Activated T-cell treated with anti-CD3 and anti-CD28 coated beads, Interleukin-2, amount 50 U/mL, for 4 hours (primary cell): Measurements from ENCODE around the gene PMEPA1. TPM values are rescaled to one million over a fixed set of nuclear protein-coding genes. Genes with fewer than 3 reads are reported as not detected.

ENCODE experiments used
- ATAC-seq, 2 donors: fragments of 200-7000 bp; cut with Tn5 transposase; one replicate each; pipeline ENCODE4 v1.10.0; 2021
- DNase-seq: peaks from one replicate; pipeline ENCODE4 v3.0.0-alpha.2; 2020
- H3K27me3 Mint-ChIP-seq: one replicate; pipeline ENCODE4 v1.8.0; 2021; ENCODE audit warnings: low read depth, mixed read lengths
- H3K36me3 Mint-ChIP-seq: one replicate; pipeline ENCODE4 v1.8.0; 2022; ENCODE audit warnings: mixed read lengths; ENCODE audit not compliant: insufficient read depth
- H3K4me1 Mint-ChIP-seq: one replicate; pipeline ENCODE4 v1.8.0; 2021; ENCODE audit warnings: low read depth, mixed read lengths
- H3K4me3 Mint-ChIP-seq: one replicate; pipeline ENCODE4 v1.8.0; 2021; ENCODE audit warnings: mild to moderate bottlenecking, moderate library complexity, mixed read lengths
- H3K9me3 Mint-ChIP-seq: one replicate; pipeline ENCODE4 v1.8.0; 2021; ENCODE audit warnings: mixed read lengths
- total RNA-seq, 3 donors: library from RNA; stranded (reverse); gene quantifications; one replicate each; pipeline ENCODE4 v1.2.1, GENCODE V29; 2021

PMEPA1 gene
- total RNA-seq, 3 donors from 2014 or later = 4.3 to 7.4 (median 5.6) TPM

DNA sequence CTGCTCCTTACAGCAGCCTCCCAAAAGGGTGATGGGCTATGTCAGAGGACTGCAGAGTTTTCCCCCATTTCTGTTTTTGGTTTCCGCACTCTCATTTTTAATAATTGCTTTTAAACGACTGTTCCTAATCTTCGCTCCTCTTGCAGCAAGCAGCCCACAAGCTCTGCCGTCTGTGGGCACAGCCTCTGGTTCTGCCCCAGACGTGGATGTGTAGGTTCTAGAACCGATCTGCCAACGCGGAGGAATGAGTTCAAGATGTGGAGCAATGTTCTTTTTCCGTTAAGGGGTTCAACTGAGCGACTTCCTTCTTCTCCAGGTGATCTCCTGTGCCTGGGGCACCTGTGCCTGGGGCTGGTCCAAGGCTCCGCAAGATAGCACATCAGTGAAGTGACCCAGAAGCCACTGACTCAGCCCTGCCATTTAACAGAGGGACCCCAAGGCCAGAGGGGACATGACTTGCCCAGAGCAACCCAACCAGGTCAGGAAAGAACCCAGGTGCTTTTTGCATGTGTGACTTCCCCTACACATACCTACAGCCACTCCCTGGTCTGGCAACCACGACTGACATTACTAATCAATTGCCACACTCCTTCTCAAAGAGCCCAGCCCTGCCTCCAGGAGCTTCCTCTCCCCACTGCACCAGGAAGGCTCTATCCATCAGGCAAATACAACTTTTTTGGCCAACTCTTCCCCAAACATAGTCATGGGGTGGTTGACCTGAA lies 22.7 kb downstream of the PMEPA1 start:
- Mint-ChIP-seq H3K36me3 (peaks cover 3% of the 10 kb centered on the region), H3K4me3 (no peak overlapping the region), H3K4me1 (peaks cover 9% of the 10 kb centered on the region), H3K27me3 (no peaks in the 10 kb centered on the region), H3K9me3 (no peaks in the 10 kb centered on the region)
- DNase-seq = no peak
- no peak for ATAC-seq

DNA sequence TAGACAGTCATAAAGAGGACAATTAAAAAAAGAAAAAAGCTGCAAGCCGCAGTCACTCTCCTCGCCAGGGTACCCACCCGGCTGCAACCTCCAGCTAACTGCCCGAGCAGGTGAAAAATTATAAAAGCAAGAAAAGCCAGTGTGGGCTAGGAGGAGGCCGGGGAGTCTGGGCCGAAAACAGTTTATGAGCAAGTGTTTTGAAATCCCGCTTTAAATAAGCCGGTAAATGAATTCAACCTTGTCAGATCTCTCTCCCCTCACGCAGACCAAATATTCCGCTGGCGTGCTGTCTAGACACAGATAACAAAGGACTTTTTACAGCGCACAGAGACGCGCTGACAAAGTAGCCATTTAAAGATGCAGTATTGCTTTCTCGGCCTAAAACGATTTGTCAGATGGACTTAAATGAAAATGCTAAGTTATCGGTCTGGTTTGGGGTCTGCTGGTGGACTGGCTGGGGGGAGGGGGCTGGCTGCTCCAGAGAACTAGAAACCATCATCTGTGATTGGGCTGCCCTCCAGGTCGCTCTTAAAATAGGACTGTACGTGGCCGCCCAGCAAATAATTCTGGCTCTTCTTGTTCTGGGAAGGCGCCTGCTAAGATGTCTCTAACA lies 24.6 kb downstream of the PMEPA1 start:
- H3K4me1 Mint-ChIP-seq = peaks cover 25% of the 10 kb centered on the region
- no peak for DNase-seq
- no peak for ATAC-seq
- H3K9me3 Mint-ChIP-seq = no peaks in the 10 kb centered on the region
- H3K27me3 Mint-ChIP-seq = no peaks in the 10 kb centered on the region
- peaks cover 3% of the 10 kb centered on the region for H3K36me3 Mint-ChIP-seq
- H3K4me3 Mint-ChIP-seq = no peak overlapping the region

DNA sequence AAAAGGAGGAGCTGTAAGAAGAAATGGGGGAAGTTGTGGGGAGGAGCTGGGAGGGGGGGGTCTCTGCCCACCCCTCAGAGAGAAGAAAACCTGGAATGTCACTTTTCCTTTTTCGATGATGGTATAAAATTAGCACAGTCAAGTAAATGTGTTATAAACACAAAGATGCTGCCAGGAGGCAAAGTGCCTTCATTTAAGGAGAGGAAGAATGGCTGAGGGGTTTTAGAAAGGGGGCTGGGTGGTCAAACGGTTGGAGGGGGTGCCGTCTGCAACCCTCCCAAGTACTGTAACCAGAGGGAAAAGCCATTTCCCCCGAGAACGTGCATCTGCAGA lies 25.0 kb downstream of the PMEPA1 start:
- Mint-ChIP-seq H3K4me3 (no peak overlapping the region), H3K36me3 (peaks cover 3% of the 10 kb centered on the region), H3K27me3 (no peaks in the 10 kb centered on the region), H3K9me3 (no peaks in the 10 kb centered on the region), H3K4me1 (peaks cover 30% of the 10 kb centered on the region)
- ATAC-seq = no peak
- DNase-seq = no peak

DNA sequence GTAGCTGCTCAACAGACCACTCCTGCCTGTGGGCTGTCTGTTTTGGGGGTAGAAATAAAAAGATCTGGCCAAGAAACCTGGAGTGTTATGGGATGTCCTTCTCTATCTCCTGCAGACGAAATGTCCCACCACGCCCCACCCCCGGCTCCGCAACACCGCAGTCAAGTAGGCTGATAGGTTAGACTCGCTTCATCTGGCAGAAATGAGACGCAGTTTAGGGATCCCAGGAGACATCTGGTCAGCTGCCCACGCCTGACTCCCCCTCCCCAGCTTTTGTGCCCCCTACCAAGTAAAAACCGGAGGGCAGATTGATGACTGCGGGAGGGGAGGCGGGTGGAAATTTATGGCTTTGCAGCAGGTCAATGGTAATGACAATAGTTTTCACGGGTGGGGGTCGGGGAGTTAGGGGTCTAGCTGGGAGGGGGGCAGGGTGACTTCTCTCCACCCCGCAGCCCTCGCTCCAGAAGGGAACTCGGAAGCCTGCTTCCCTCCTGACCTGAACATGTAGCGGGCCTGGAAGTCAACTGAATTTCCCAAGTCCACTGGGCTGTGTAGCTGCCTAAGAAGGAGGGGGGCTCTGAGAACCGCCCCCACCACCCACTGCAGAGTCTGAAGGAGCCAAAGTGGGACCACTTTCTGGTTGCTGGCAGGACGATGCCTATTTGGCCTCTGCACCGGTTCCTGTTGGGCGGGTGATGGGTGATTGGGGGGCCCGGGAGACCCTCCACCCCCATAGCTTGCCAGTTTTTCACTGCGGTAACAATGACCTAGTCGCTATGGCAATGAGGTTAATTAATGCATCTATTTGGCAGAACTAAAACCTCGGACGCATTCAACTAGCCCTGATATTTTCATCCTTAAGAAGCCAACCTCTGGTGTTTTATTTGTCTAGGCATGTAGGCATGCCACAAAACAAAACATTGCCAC lies 25.7 kb downstream of the PMEPA1 start:
- Mint-ChIP-seq H3K9me3 (no peaks in the 10 kb centered on the region), H3K4me1 (peaks cover 34% of the 10 kb centered on the region), H3K27me3 (no peaks in the 10 kb centered on the region), H3K36me3 (peaks cover 3% of the 10 kb centered on the region), H3K4me3 (no peak overlapping the region)
- ATAC-seq (no peak), DNase-seq (no peak)

DNA sequence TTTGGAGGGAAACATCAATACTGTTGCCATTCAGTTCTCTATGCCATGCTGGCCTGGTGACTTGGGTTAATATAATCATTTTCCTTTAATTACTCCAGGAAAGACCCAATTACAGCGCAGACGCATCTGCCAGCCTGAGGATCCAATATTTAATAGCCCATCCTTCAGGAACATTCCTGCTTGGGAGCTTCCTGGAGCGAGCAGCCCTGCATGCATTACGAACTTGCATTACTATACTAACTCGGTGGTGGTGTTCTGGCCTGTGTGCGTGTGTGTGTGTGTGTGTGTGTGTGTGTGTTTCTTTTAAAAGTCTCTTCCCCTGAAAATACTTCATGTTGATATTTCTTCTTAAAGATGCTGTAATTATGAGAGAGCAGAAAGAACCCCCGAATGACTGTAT lies 26.5 kb downstream of the PMEPA1 start:
- Mint-ChIP-seq H3K36me3 (peaks cover 3% of the 10 kb centered on the region), H3K4me3 (no peak overlapping the region), H3K27me3 (peaks cover 2% of the 10 kb centered on the region), H3K4me1 (peaks cover 37% of the 10 kb centered on the region), H3K9me3 (no peaks in the 10 kb centered on the region)
- no peak for ATAC-seq
- no peak for DNase-seq

DNA sequence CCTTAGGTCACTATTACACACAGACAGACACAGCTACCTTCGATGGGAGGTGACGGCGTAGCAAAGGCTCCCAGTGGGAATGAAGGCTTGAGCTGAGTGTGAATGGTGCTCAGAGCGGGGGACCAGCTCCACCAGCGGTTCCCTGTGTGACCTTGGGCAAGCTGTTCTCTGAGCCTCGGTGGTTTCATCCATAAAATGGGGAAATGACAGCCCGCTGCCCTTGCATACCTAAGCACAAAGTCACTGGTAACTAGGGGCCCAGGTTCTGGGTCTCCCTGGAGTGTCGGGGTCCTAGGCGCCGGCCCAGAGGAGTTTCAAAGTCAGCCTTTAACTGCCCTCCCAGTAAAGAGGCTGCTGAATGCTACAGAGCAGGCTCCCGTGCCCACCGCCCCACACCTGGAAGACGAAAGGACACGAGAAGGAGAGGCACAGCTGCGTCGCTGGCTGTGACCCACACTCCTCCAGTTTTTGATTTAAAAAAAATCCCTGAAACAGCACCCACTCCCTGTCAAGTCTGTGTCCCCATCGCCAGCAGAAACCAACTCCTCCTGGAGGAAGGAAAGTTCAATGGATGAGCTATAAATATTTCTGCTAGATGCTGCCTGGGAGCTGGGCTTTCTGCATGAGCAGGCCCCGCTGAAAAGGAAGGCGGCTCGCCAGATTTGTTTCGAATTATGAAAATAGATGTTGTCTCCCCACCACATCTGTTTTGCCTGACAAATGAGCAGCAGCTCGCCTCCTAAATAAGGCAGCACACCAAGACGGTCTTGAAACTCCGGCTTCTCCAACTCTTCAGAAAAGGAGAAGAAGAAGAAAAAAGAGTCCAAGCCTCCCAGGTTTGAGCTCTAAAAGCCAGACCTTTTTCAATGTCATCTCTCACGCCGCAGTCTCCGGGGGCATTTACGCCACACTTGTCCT lies 27.4 kb downstream of the PMEPA1 start:
- H3K9me3 Mint-ChIP-seq = no peaks in the 10 kb centered on the region
- no peak overlapping the region for H3K4me3 Mint-ChIP-seq
- DNase-seq (no peak), ATAC-seq (no peak)
- H3K4me1 Mint-ChIP-seq = peaks cover 40% of the 10 kb centered on the region
- H3K27me3 Mint-ChIP-seq = peaks cover 2% of the 10 kb centered on the region
- H3K36me3 Mint-ChIP-seq = peaks cover 3% of the 10 kb centered on the region

DNA sequence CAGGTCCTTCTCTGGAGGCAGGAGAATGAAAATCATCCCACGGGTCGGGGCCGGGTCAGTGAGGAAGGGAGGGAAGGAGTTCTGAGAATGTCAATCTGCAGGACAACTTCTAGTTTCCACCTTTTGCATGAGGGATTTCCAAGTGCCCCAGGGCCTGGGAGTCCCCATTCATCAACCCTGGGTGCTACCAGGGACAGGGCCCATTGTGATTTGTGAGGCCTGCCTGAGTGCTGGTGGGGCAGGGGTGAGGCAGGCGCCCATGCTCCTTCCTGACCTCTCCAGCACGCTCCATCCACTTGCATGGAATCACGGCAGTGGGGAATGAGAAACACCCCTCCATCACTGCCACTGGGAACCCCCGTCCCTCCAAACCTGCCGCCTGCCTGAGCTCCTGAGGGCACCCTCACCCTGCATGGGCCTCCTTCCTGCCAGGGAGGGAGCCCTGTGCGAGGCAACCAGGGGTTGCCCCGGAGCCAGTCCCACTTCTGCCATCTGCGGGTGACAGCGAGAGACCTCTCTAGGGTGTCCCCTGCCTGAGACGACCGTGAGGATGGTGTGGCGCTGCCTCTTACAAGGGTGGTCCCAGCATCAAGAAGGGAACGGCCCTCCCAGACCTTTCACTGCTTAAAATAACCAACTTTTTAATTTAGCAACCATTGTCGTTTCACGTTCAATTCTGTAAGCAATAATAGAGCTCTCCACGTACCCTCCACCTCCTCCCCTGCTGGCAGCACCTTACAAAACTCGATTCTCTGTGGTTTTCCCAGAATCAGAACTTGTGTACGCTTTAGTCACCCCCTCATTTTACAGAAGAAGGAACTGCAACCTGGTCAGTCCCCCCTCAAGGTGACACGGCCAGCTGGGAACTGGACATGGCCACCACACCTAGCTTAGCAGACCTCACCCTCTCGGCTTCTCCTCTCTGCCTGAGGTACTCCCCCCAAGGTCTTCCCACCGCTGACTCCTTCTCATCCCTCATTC lies 28.6 kb downstream of the PMEPA1 start:
- Mint-ChIP-seq H3K36me3 (no peaks in the 10 kb centered on the region), H3K27me3 (peaks cover 2% of the 10 kb centered on the region), H3K4me1 (peaks cover 43% of the 10 kb centered on the region), H3K4me3 (no peak overlapping the region), H3K9me3 (no peaks in the 10 kb centered on the region)
- ATAC-seq (peak; percentile 72), DNase-seq (peak; percentile 17)

DNA sequence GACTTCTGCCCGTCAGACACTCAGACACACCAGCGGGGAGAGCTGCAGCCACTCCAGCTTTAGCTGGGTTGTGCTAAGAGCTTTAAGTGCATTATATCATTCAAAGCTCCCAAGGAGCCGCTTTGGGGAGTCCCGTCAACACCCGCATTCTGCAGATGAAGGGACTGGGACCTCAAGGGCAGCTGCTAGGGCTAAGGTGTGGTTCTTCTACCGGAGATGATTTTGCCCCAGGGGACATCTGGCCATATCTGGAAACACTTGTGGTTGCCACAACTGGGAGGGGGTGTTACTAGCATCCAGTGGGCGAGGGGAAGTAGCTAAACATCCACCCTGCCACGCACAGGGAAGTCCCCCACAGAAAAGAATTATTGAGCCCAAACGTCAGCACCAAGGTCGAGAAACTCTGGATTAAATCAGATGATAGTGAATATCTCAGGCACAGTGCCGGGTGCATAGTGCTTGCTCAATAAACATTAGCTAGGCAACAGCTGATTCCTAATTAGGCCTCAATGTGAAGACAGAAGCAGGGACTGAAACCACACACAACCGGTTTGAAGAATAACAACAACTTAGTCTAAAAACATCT lies 29.6 kb downstream of the PMEPA1 start:
- Mint-ChIP-seq H3K4me1 (peaks cover 45% of the 10 kb centered on the region), H3K27me3 (peaks cover 2% of the 10 kb centered on the region), H3K4me3 (no peak overlapping the region), H3K9me3 (no peaks in the 10 kb centered on the region), H3K36me3 (no peaks in the 10 kb centered on the region)
- no peak for DNase-seq
- ATAC-seq = peak in 1 of 2 donors; percentile 27

DNA sequence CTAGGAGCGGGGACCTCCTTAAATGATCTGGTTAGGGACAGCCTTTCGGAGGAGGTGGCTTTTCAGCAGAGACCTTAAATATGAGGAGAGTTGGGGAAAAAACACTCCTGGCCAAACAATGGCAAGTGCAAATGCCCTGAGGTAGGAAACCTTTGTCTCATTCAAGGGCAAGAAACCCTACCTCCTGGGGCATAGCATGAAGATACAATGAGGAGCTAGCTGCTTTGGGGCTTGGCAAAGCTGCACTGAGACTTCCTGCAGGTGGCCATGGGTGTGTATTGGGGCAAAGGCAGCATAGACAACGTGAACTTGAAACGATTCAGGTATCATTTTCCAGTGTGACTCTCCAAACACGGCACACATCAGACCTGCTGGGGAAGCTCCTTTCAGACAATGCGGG lies 30.7 kb downstream of the PMEPA1 start:
- Mint-ChIP-seq H3K4me1 (peaks cover 45% of the 10 kb centered on the region), H3K27me3 (peaks cover 2% of the 10 kb centered on the region), H3K9me3 (no peaks in the 10 kb centered on the region), H3K36me3 (no peaks in the 10 kb centered on the region), H3K4me3 (no peak overlapping the region)
- DNase-seq (no peak), ATAC-seq (no peak)

DNA sequence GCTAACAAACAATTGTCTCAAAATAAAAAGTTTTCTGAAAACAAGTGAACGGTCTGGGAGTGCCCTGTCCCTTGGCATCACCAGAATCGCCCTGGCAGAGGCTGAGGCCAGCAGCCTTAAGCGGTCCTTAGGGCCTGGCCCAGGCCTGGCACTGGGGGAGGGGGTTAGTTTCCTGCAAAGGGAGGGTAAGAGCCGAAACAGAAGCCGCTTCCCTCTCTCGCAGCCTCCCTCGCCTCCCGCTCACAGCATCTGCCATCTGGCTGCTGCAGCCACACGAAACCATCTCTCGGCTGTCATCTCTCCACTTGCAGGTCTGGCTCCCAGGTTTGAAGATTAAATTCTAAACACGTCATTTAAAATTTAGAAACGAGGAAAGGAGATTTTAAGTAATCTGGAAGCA lies 31.5 kb downstream of the PMEPA1 start:
- no peak overlapping the region for H3K4me3 Mint-ChIP-seq
- H3K4me1 Mint-ChIP-seq = peaks cover 46% of the 10 kb centered on the region
- ATAC-seq = no peak
- no peak for DNase-seq
- H3K9me3 Mint-ChIP-seq = no peaks in the 10 kb centered on the region
- H3K36me3 Mint-ChIP-seq = no peaks in the 10 kb centered on the region
- peaks cover 2% of the 10 kb centered on the region for H3K27me3 Mint-ChIP-seq

DNA sequence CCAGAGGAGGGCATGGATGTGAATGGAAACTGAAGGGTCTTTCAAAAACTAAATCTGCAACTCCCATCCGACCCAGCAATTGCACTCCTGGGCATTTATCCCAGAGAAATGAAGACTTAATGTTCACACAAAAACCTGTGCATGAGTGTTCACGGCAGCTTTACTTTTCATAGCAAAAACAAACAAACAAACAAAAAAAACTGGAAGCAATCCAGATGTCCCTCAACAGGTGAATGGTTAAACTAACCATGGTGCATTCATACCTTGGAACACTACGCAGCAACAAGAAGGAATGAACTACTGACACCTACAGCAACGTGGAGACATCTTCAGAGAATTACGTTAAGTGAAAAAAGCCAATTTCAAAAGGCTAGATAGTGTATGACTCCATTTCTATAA lies 32.2 kb downstream of the PMEPA1 start:
- H3K27me3 Mint-ChIP-seq = peaks cover 2% of the 10 kb centered on the region
- ATAC-seq (no peak), DNase-seq (no peak)
- peaks cover 45% of the 10 kb centered on the region for H3K4me1 Mint-ChIP-seq
- H3K4me3 Mint-ChIP-seq = no peak overlapping the region
- no peaks in the 10 kb centered on the region for H3K36me3 Mint-ChIP-seq
- H3K9me3 Mint-ChIP-seq = no peaks in the 10 kb centered on the region

DNA sequence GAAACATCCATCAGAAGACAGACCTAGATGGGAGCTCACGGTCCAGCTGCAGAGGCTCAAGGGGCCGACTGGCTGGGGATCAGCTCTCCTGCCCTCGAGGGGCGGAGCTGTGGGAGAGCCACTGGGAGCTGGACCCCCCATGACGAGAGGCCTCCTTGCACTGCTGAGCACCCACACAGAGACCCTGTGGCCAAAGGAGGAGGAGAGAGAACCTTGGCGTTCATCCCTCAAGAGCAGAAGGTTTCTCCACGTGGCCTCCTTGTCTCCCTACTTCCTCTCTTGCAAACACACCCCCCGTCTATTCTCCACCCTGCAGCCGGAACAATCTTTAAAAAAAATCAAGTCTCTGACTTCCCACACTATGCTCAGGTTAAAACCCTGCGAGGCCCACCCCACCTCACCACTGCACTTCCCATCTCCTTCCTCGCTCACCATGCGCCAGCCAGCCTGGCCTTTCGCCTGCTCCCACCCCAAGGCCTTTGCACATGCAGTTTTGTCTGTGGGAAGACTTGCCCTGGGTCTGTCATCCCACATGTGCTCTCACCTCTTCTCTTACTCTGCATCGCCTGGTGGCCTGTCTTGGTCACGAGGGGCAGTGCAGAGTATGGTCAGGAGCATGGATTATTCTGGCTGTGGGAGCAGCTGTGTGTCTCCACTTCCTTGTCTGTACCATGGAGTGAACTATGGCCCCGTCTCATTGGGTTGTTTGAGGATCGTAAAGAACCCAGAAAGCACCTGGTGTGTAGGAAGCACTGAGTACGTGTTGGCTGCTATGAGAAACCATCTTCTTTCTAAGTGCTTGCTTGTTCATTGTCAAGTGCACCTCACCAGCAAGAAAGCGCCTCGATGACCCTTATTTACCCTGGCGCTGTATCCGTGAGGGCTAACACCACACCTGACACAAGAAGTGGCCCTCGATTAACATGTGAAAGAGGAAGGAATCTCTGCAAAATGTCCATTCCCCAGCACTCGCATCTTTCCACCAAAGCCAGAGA lies 32.9 kb downstream of the PMEPA1 start:
- Mint-ChIP-seq H3K36me3 (no peaks in the 10 kb centered on the region), H3K27me3 (peaks cover 2% of the 10 kb centered on the region)
- ATAC-seq = no peak

More for the DNA sequence above, 32.9 kb downstream of the PMEPA1 start:
- no peak overlapping the region for H3K4me3 Mint-ChIP-seq
- H3K4me1 Mint-ChIP-seq = peaks cover 43% of the 10 kb centered on the region
- no peak for DNase-seq
- no peaks in the 10 kb centered on the region for H3K9me3 Mint-ChIP-seq
